Astrocyte (in vitro differentiated cells and primary cell): Measurements from ENCODE around the gene SLC22A14.

Experiments used
- EZH2 ChIP-seq: IDR thresholded peaks from 2 replicates; pipeline ENCODE4 v1.6.1; 2012; ENCODE audit warnings: mild to moderate bottlenecking, low read length, inconsistent platforms; ENCODE audit not compliant: insufficient read depth
- TF ChIP-seq, protein P1 (sequence below): IDR thresholded peaks from 2 replicates; pipeline ENCODE4 v1.5.1; 2011; ENCODE audit warnings: low read depth, mild to moderate bottlenecking, inconsistent platforms, low read length, moderate library complexity; ENCODE audit not compliant: insufficient read depth

DNA sequence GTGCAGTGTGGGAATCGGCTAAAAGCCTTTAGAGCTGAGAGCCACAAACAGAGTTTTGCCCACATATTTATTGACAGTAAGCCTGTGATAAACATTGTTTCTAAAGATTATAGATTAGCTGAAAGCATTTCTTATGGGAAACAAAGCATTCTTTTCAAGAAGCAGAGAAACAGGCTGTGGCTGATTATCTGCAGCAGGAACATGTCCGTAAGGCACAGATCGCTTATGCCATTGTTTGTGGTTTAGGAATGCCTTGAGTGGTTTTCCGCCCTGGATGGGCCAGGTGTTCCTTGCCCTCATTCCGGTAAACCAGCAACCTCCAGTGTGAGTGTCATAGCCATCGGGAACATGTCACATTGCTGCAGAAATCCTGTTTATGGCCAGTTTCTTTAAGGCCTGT is 76.9 kb downstream of the SLC22A14 start:
- TF ChIP-seq, protein P1, sequence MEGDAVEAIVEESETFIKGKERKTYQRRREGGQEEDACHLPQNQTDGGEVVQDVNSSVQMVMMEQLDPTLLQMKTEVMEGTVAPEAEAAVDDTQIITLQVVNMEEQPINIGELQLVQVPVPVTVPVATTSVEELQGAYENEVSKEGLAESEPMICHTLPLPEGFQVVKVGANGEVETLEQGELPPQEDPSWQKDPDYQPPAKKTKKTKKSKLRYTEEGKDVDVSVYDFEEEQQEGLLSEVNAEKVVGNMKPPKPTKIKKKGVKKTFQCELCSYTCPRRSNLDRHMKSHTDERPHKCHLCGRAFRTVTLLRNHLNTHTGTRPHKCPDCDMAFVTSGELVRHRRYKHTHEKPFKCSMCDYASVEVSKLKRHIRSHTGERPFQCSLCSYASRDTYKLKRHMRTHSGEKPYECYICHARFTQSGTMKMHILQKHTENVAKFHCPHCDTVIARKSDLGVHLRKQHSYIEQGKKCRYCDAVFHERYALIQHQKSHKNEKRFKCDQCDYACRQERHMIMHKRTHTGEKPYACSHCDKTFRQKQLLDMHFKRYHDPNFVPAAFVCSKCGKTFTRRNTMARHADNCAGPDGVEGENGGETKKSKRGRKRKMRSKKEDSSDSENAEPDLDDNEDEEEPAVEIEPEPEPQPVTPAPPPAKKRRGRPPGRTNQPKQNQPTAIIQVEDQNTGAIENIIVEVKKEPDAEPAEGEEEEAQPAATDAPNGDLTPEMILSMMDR = no peak
- TF ChIP-seq EZH2 = no peak
